Karpas-422 (cell line): ENCODE results near the gene ZKSCAN4. TPM values are rescaled to one million over a fixed set of nuclear protein-coding genes. Genes with fewer than 3 reads are reported as not detected.

Experiments
- DNase-seq: peaks from one replicate; pipeline ENCODE4 v3.0.0-alpha.2; 2015
- H2AFZ ChIP-seq: fragments of 200-600 bp; sonication (generic); 2 replicates; pipeline ENCODE4 v1.6.1; 2014; ENCODE audit warnings: antibody characterized with exemption, low read length, mixed read lengths
- H3K27ac ChIP-seq: fragments of 200-600 bp; sonication (generic); 2 replicates; pipeline ENCODE4 v1.5.1; 2014; ENCODE audit warnings: mild to moderate bottlenecking, low read length, moderate library complexity
- H3K27me3 ChIP-seq: fragments of 200-600 bp; sonication (generic); 2 replicates; pipeline ENCODE4 v1.6.1; 2014; ENCODE audit warnings: low read length, mixed read lengths
- H3K36me3 ChIP-seq: fragments of 200-600 bp; sonication (generic); 2 replicates; pipeline ENCODE4 v1.6.1; 2014; ENCODE audit warnings: low read length, mixed read lengths; ENCODE audit not compliant: insufficient read depth
- H3K4me1 ChIP-seq: fragments of 200-600 bp; sonication (generic); 2 replicates; pipeline ENCODE4 v1.6.1; 2014; ENCODE audit warnings: mild to moderate bottlenecking, low read length, mixed read lengths
- H3K4me2 ChIP-seq: fragments of 200-600 bp; sonication (generic); 2 replicates; pipeline ENCODE4 v1.6.1; 2014; ENCODE audit warnings: low read length, low read depth, mild to moderate bottlenecking; ENCODE audit not compliant: poor library complexity, severe bottlenecking
- H3K4me3 ChIP-seq: fragments of 200-600 bp; sonication (generic); 2 replicates; pipeline ENCODE4 v1.5.1; 2014; ENCODE audit warnings: mild to moderate bottlenecking, antibody characterized with exemption, low read length, mixed read lengths
- H3K79me2 ChIP-seq: fragments of 200-600 bp; sonication (generic); 2 replicates; pipeline ENCODE4 v1.6.1; 2014; ENCODE audit warnings: mild to moderate bottlenecking, low read length, mixed read lengths
- H3K9ac ChIP-seq: fragments of 200-600 bp; sonication (generic); 2 replicates; pipeline ENCODE4 v1.6.0; 2014; ENCODE audit warnings: low read length
- H3K9me2 ChIP-seq: fragments of 200-600 bp; sonication (generic), shearing (Covaris generic); replicated peaks from 2 replicates; pipeline ENCODE4 v1.6.0; 2014; ENCODE audit warnings: mild to moderate bottlenecking, low read length, moderate library complexity; ENCODE audit not compliant: insufficient read depth
- H3K9me3 ChIP-seq: fragments of 300-700, 200-600 bp; sonication (generic); 2 replicates; pipeline ENCODE4 v1.6.1; 2014; ENCODE audit warnings: low read length, mixed read lengths
- H4K20me1 ChIP-seq: fragments of 200-600 bp; sonication (generic); 2 replicates; pipeline ENCODE4 v1.6.1; 2014; ENCODE audit warnings: mild to moderate bottlenecking, antibody characterized with exemption, low read length, low read depth; ENCODE audit not compliant: insufficient read depth
- total RNA-seq: library from RNA; depleted of rRNA; stranded (reverse); fragments of >200 nt; shearing (Covaris generic); gene quantifications from 2 replicates; pipeline ENCODE4 v1.2.3, GENCODE V29; 2014; ENCODE audit warnings: low replicate concordance

The ZKSCAN4 gene
- total RNA-seq, 1 experiment from 2014 or later, result 6.1 TPM

- no peaks in the 10 kb centered on the region for H3K27me3 ChIP-seq
- H3K4me1 ChIP-seq, result peaks cover 32% of the 10 kb centered on the region
- H4K20me1 ChIP-seq, result no peaks in the 10 kb centered on the region
- H3K9me3 ChIP-seq, result no peaks in the 10 kb centered on the region
- no peak overlapping the region; the same call in 1 of the 2 replicates for H2AFZ ChIP-seq
- H3K9ac ChIP-seq, result no peak overlapping the region
- no peak overlapping the region for H3K27ac ChIP-seq
- no peak for DNase-seq
- peaks cover 10% of the 10 kb centered on the region for H3K79me2 ChIP-seq
- H3K36me3 ChIP-seq, result no peaks in the 10 kb centered on the region
- no peak overlapping the region for H3K4me3 ChIP-seq
- no peaks in the 10 kb centered on the region for H3K9me2 ChIP-seq
- no peak overlapping the region for H3K4me2 ChIP-seq
These were observed 31.6 kb downstream of the ZKSCAN4 start for GRCh38 chr6:28220257-28221133.

DNA sequence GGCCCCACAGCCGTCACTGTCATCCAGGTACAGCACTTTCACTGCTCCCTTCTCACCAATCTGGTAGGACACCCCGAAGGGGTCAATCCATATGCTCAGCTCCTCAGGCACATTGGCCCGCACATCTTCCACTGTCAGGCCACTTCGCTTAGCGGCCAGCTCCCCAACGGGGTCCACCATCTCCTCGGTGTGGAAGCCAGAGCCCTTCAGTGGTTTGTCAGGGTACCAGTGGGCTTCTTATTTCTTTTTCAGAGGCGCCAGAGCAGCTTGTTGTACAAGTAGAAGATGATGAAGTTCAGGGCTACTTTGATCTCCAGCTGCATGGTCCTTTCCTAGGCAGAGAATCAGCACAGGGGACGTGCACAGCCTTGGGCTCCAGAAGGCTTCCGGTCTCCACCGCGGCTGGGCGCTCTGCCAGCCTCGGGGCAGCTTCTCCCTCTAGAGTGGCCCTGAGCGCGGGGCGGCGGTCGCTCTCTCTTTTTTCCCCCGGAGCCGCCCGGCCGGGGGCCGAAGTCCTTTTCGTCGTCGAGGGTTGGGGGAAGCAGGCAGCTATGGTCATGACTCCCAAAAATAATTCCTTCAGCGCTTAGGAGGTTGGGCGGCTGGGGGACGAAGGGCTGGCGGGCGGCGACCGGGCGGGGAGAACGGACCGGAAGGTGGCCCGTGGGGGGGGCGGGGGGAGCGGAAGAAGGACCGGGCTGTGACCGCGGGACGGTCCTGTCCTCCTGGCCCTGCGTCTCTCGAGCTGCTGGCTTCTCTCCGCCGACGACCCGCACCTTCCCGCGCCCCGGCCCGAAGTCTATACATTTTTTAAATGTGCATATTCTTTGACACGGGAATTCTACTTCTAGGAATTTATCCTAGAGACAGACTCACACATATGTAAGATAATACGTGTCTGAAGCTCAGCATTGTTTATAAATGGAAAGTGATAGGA is 33.5 kb downstream of the ZKSCAN4 start:
- Histone ChIP-seq H3K27ac (no peak overlapping the region), H3K79me2 (no peaks in the 10 kb centered on the region), H3K9ac (peak overlapping the region; percentile 73), H3K27me3 (no peaks in the 10 kb centered on the region), H3K9me3 (no peaks in the 10 kb centered on the region), H2AFZ (peak overlapping the region; percentile 96), H3K4me1 (peaks cover 22% of the 10 kb centered on the region), H3K9me2 (no peaks in the 10 kb centered on the region), H3K36me3 (no peaks in the 10 kb centered on the region), H4K20me1 (no peaks in the 10 kb centered on the region), H3K4me3 (peak overlapping the region; percentile 67), H3K4me2 (peak overlapping the region; percentile 86)
- DNase-seq, result peak; percentile 81

GRCh38 chr6:28217890-28218289 is 34.2 kb downstream of the ZKSCAN4 start:
- H3K9ac ChIP-seq, result peak overlapping the region; percentile 73
- no peak overlapping the region for H3K27ac ChIP-seq
- no peaks in the 10 kb centered on the region for H3K27me3 ChIP-seq
- peak overlapping the region; percentile 86 for H3K4me2 ChIP-seq
- H2AFZ ChIP-seq, result no peak overlapping the region
- H3K36me3 ChIP-seq, result no peaks in the 10 kb centered on the region
- H3K79me2 ChIP-seq, result no peaks in the 10 kb centered on the region
- H4K20me1 ChIP-seq, result no peaks in the 10 kb centered on the region
- no peaks in the 10 kb centered on the region for H3K9me3 ChIP-seq
- DNase-seq, result no peak
- H3K4me3 ChIP-seq, result peak overlapping the region; percentile 67; the same call in 1 of the 2 replicates
- H3K9me2 ChIP-seq, result no peaks in the 10 kb centered on the region
- H3K4me1 ChIP-seq, result peaks cover 28% of the 10 kb centered on the region

DNA sequence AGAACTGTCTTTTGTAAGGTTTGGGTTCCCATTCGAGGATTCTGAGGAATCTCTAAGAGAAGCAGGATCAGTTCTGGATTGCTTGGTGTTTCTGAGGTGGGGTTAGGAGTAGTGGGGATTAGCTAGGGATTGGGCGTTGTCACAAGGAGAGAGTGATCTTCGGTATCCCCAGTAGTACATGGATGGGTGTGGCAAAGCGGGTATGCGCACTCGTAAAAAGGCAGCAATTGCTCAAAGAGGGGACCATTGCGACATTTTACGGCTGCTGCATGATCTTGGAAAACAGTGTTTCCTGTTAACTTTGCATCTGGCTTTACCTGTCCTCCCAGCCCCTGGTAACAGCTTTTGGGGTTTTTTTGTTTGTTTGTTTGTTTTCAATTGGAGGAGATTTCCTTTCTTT is 36.6 kb downstream of the ZKSCAN4 start:
- H3K4me1 ChIP-seq, result peaks cover 46% of the 10 kb centered on the region
- H3K27me3 ChIP-seq, result no peaks in the 10 kb centered on the region
- no peaks in the 10 kb centered on the region for H3K9me2 ChIP-seq
- no peak overlapping the region for H3K4me3 ChIP-seq
- no peak for DNase-seq
- no peaks in the 10 kb centered on the region for H3K79me2 ChIP-seq
- no peak overlapping the region for H2AFZ ChIP-seq
- H3K9me3 ChIP-seq, result no peaks in the 10 kb centered on the region
- no peaks in the 10 kb centered on the region for H3K36me3 ChIP-seq
- H3K4me2 ChIP-seq, result no peak overlapping the region
- H3K9ac ChIP-seq, result no peak overlapping the region
- H4K20me1 ChIP-seq, result no peaks in the 10 kb centered on the region
- no peak overlapping the region for H3K27ac ChIP-seq

DNA sequence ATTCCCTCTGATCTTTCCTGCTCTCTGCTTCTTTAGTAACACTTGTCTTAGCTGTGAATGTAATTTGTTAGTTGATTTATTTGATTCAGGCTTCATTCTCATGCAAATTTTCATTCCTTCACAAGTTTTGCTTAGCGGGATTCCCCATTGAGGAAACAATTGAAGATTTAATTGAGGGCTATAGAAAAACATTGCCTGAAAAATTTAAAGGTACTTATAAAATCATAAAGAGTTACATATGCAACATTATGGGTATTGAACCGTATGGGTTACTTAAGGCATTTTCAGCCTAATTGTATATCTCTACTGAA is 38.9 kb downstream of the ZKSCAN4 start:
- Histone ChIP-seq H3K9ac (no peak overlapping the region), H3K4me2 (peak overlapping the region; percentile 75), H3K4me1 (peaks cover 27% of the 10 kb centered on the region), H3K36me3 (no peaks in the 10 kb centered on the region), H3K9me2 (no peaks in the 10 kb centered on the region), H4K20me1 (no peaks in the 10 kb centered on the region), H3K79me2 (no peaks in the 10 kb centered on the region), H3K9me3 (no peaks in the 10 kb centered on the region), H3K27ac (no peak overlapping the region), H3K4me3 (peak overlapping the region; percentile 64), H3K27me3 (no peaks in the 10 kb centered on the region), H2AFZ (peak overlapping the region; percentile 88; the same call in 1 of the 2 replicates)
- DNase-seq, result no peak

- peak; percentile 82 for DNase-seq
- peak overlapping the region; percentile 88 for H2AFZ ChIP-seq
- no peak overlapping the region for H3K27ac ChIP-seq
- H3K9me2 ChIP-seq, result no peaks in the 10 kb centered on the region
- H4K20me1 ChIP-seq, result no peaks in the 10 kb centered on the region
- H3K4me1 ChIP-seq, result peaks cover 25% of the 10 kb centered on the region
- no peaks in the 10 kb centered on the region for H3K36me3 ChIP-seq
- H3K9ac ChIP-seq, result peak overlapping the region; percentile 57
- H3K4me3 ChIP-seq, result peak overlapping the region; percentile 64
- no peaks in the 10 kb centered on the region for H3K9me3 ChIP-seq
- H3K4me2 ChIP-seq, result peak overlapping the region; percentile 75
- no peaks in the 10 kb centered on the region for H3K27me3 ChIP-seq
- H3K79me2 ChIP-seq, result no peaks in the 10 kb centered on the region
These were observed 39.4 kb downstream of the ZKSCAN4 start for GRCh38 chr6:28212510-28213212.

DNA sequence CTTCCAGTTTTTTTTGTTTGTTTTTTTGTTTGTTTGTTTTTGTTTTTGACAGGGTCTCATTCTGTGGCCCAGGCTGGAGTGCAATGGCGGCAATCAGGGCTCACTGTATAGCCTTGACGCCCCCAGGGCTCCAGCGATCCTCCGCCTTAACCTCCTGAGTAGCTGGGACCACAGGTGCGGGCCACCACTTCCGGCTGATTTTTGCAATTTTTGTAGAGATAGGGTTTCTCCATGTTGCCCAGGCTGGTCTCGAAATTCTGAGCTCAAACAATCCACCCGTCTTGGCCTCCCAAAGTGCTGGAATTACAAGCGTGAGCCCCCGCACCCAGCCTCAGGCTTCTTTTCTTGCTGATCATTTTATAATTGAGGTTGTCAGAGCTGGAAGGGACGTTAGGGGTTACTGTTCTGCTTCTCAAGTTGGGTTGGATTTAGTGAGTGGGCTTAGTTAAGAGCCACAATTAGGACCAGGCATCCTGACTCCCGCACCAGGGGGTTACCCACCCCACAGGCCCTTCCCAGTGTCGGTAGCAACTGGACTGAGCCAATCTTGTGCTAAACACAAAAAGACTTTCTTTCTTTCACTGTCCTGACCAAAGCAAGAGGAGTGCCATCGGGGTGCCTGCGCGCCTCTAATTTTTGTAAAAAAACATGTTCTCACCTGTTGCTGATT is 40.1 kb downstream of the ZKSCAN4 start:
- Histone ChIP-seq H4K20me1 (no peaks in the 10 kb centered on the region), H3K79me2 (no peaks in the 10 kb centered on the region), H3K9me3 (no peaks in the 10 kb centered on the region), H3K9ac (peak overlapping the region; percentile 57), H3K36me3 (no peaks in the 10 kb centered on the region), H3K27ac (no peak overlapping the region), H3K4me2 (peak overlapping the region; percentile 75), H3K27me3 (no peaks in the 10 kb centered on the region), H3K9me2 (no peaks in the 10 kb centered on the region), H3K4me1 (peaks cover 25% of the 10 kb centered on the region), H2AFZ (peak overlapping the region; percentile 88), H3K4me3 (peak overlapping the region; percentile 64)
- DNase-seq, result peak; percentile 61
